Cardiac fibroblast (primary cell): Measurements from ENCODE around the gene ZBTB46.

ENCODE experiments used
- DNase-seq, 2 donors: peaks; one replicate each; pipeline versions ENCODE4 v3.0.0 to v3.0.0-alpha.2; 2010; ENCODE audit warnings: low read depth in 2 of 2
- H3K4me3 ChIP-seq, 2 donors: replicated peaks in 1 of 2; 1 replicate in 1 of 2; 2 replicates in 1 of 2; pipeline ENCODE4 v1.5.1; 2011; ENCODE audit warnings: low read depth in 2 of 2, low read length in 2 of 2, mild to moderate bottlenecking in 2 of 2, moderate library complexity in 1 of 2
- CTCF ChIP-seq: IDR thresholded peaks from one replicate; pipeline ENCODE4 v1.5.1; 2011; ENCODE audit warnings: low read depth, mild to moderate bottlenecking, low read length, inconsistent platforms

Gene ZBTB46

GRCh38 chr20:63768591-63769515 is 62.2 kb downstream of the ZBTB46 start:
- no peak for TF ChIP-seq CTCF
- no peak overlapping the region for H3K4me3 ChIP-seq
- no peak for DNase-seq

GRCh38 chr20:63767886-63768285 is 63.2 kb downstream of the ZBTB46 start:
- DNase-seq: no peak
- TF ChIP-seq CTCF: no peak
- no peak overlapping the region for H3K4me3 ChIP-seq

- no peak overlapping the region for H3K4me3 ChIP-seq
- TF ChIP-seq CTCF: no peak
- DNase-seq: no peak
Observed at GRCh38 chr20:63767456-63767855, 63.6 kb downstream of the ZBTB46 start.

GRCh38 chr20:63766695-63767426 is 64.2 kb downstream of the ZBTB46 start:
- H3K4me3 ChIP-seq: no peak overlapping the region
- no peak for DNase-seq
- TF ChIP-seq CTCF: no peak

- TF ChIP-seq CTCF: no peak
- no peak overlapping the region for H3K4me3 ChIP-seq
- DNase-seq: no peak
Observed at GRCh38 chr20:63765902-63766301, 65.2 kb downstream of the ZBTB46 start.

GRCh38 chr20:63765082-63765873 is 65.8 kb downstream of the ZBTB46 start:
- no peak overlapping the region for H3K4me3 ChIP-seq
- TF ChIP-seq CTCF: no peak
- no peak for DNase-seq
